H9 (cell line): Measurements from ENCODE around the gene F5. TPM values are rescaled to one million over a fixed set of nuclear protein-coding genes. Genes with fewer than 3 reads are reported as not detected.

ENCODE experiments used
- DNase-seq: peaks from one replicate; pipeline ENCODE4 v3.0.0-alpha.2; 2017
- H2AFZ ChIP-seq: one replicate; pipeline ENCODE4 v1.6.1; 2013; ENCODE audit warnings: mild to moderate bottlenecking, low read length, control low read depth, moderate library complexity
- H2AK5ac ChIP-seq: 2 replicates; pipeline ENCODE4 v1.6.1; 2013; ENCODE audit warnings: low read length, control low read depth, mixed read lengths; ENCODE audit not compliant: insufficient read length
- H2BK120ac ChIP-seq: one replicate; pipeline ENCODE4 v1.6.1; 2013; ENCODE audit warnings: low read depth, mild to moderate bottlenecking, low read length, control low read depth, inconsistent platforms; ENCODE audit not compliant: poor library complexity, severe bottlenecking
- H2BK12ac ChIP-seq: 2 replicates; pipeline ENCODE4 v1.6.1; 2013; ENCODE audit warnings: low read length, control low read depth, mixed read lengths, low read depth; ENCODE audit not compliant: insufficient read length
- H2BK15ac ChIP-seq: 2 replicates; pipeline ENCODE4 v1.6.1; 2013; ENCODE audit warnings: low read depth, low read length, control low read depth
- H2BK20ac ChIP-seq: one replicate; pipeline ENCODE4 v1.6.1; 2013; ENCODE audit warnings: low read depth, mild to moderate bottlenecking, low read length, control low read depth, inconsistent platforms; ENCODE audit not compliant: poor library complexity, severe bottlenecking
- H2BK5ac ChIP-seq: 2 replicates; pipeline ENCODE4 v1.6.1; 2013; ENCODE audit warnings: low read length, control low read depth, mixed read lengths; ENCODE audit not compliant: insufficient read length
- H3K14ac ChIP-seq: 2 replicates; pipeline ENCODE4 v1.6.1; 2013; ENCODE audit warnings: low read length, control low read depth; ENCODE audit not compliant: insufficient read depth
- H3K18ac ChIP-seq: 2 replicates; pipeline ENCODE4 v1.6.1; 2013; ENCODE audit warnings: low read depth, mild to moderate bottlenecking, mixed read lengths, low read length, control low read depth; ENCODE audit not compliant: insufficient read length
- H3K23ac ChIP-seq: 2 replicates; pipeline ENCODE4 v1.6.1; 2013; ENCODE audit warnings: low read length, control low read depth, mixed read lengths, low read depth; ENCODE audit not compliant: insufficient read length
- H3K23me2 ChIP-seq: 2 replicates; pipeline ENCODE4 v1.6.1; 2013; ENCODE audit warnings: low read depth, mild to moderate bottlenecking, mixed read lengths, low read length, control low read depth; ENCODE audit not compliant: insufficient read length, poor library complexity, severe bottlenecking
- H3K27ac ChIP-seq: 2 replicates; pipeline ENCODE4 v1.5.1; 2013; ENCODE audit warnings: low read length, control low read depth, mixed read lengths, low read depth; ENCODE audit not compliant: insufficient read length
- H3K27me3 ChIP-seq: 2 replicates; pipeline ENCODE4 v1.6.1; 2013; ENCODE audit warnings: low read length, control low read depth, inconsistent platforms; ENCODE audit not compliant: insufficient read depth
- H3K4ac ChIP-seq: 2 replicates; pipeline ENCODE4 v1.6.1; 2013; ENCODE audit warnings: low read depth, mild to moderate bottlenecking, control low read depth, inconsistent platforms, low read length, moderate library complexity
- H3K4me1 ChIP-seq: 2 replicates; pipeline ENCODE4 v1.6.1; 2013; ENCODE audit warnings: low read length, control low read depth, inconsistent platforms; ENCODE audit not compliant: insufficient read depth
- H3K4me2 ChIP-seq: 2 replicates; pipeline ENCODE4 v1.6.1; 2013; ENCODE audit warnings: low read length, control low read depth, mixed read lengths; ENCODE audit not compliant: insufficient read length, insufficient read depth
- H3K56ac ChIP-seq: 2 replicates; pipeline ENCODE4 v1.6.1; 2013; ENCODE audit warnings: low read depth, mild to moderate bottlenecking, mixed read lengths, low read length, control low read depth; ENCODE audit not compliant: insufficient read length
- H3K79me1 ChIP-seq: 2 replicates; pipeline ENCODE4 v1.6.1; 2013; ENCODE audit warnings: low read depth, mild to moderate bottlenecking, moderate library complexity, low read length, control low read depth, inconsistent platforms; ENCODE audit not compliant: insufficient read depth, poor library complexity, severe bottlenecking
- H3K79me2 ChIP-seq: 2 replicates; pipeline ENCODE4 v1.6.1; 2013; ENCODE audit warnings: low read length, control low read depth, inconsistent platforms; ENCODE audit not compliant: insufficient read depth
- H3K9ac ChIP-seq: 2 replicates; pipeline ENCODE4 v1.6.1; 2013; ENCODE audit warnings: low read length, control low read depth, mixed read lengths; ENCODE audit not compliant: insufficient read length; ENCODE audit errors: extremely low read depth
- H3K9me3 ChIP-seq: one replicate; pipeline ENCODE4 v1.6.1; 2013; ENCODE audit warnings: low read depth, low read length, inconsistent platforms; ENCODE audit not compliant: control insufficient read depth
- H3T11ph ChIP-seq: one replicate; pipeline ENCODE4 v1.6.1; 2013; ENCODE audit warnings: mild to moderate bottlenecking, low read length, control low read depth, inconsistent platforms
- H4K20me1 ChIP-seq: one replicate; pipeline ENCODE4 v1.6.1; 2013; ENCODE audit not compliant: control insufficient read depth, insufficient read length, insufficient read depth
- H4K5ac ChIP-seq: 2 replicates; pipeline ENCODE4 v1.6.1; 2013; ENCODE audit warnings: low read depth, mild to moderate bottlenecking, mixed read lengths, low read length, control low read depth; ENCODE audit not compliant: insufficient read length
- H4K8ac ChIP-seq: replicated peaks from 2 replicates; pipeline ENCODE4 v1.6.1; 2013; ENCODE audit warnings: low read length, control low read depth, mixed read lengths, low read depth; ENCODE audit not compliant: insufficient read length
- H4K91ac ChIP-seq: 2 replicates; pipeline ENCODE4 v1.6.1; 2013; ENCODE audit warnings: low read depth, mild to moderate bottlenecking, moderate library complexity, mixed read lengths, low read length, control low read depth; ENCODE audit not compliant: insufficient read length
- H3K27ac Mint-ChIP-seq, 3 experiments: 2 replicates in 2 of 3; 3 replicates in 1 of 3; pipeline ENCODE4 v1.8.0; 2020 to 2021; ENCODE audit warnings: mixed read lengths in 3 of 3, mild to moderate bottlenecking in 1 of 3, moderate library complexity in 1 of 3
- H3K27me3 Mint-ChIP-seq: 2 replicates; pipeline ENCODE4 v1.8.0; 2021; ENCODE audit warnings: low read depth, mild to moderate bottlenecking, moderate library complexity, mixed read lengths
- H3K36me3 Mint-ChIP-seq, 3 experiments: 2 replicates in 2 of 3; 3 replicates in 1 of 3; pipeline ENCODE4 v1.8.0; 2020 to 2021; ENCODE audit warnings: low read depth in 3 of 3, mixed read lengths in 3 of 3; ENCODE audit not compliant: insufficient read depth in 1 of 3
- H3K4me1 Mint-ChIP-seq, 2 experiments: 2 replicates each; pipeline ENCODE4 v1.8.0; 2020; ENCODE audit warnings: mixed read lengths in 2 of 2
- H3K4me3 Mint-ChIP-seq, 2 experiments: 2 replicates in 1 of 2; 3 replicates in 1 of 2; pipeline ENCODE4 v1.8.0; 2020 to 2021; ENCODE audit warnings: mild to moderate bottlenecking in 2 of 2, mixed read lengths in 2 of 2, moderate library complexity in 1 of 2
- H3K9me3 Mint-ChIP-seq, 2 experiments: 2 replicates in 1 of 2; 3 replicates in 1 of 2; pipeline ENCODE4 v1.8.0; 2020; ENCODE audit warnings: mild to moderate bottlenecking in 2 of 2, mixed read lengths in 2 of 2, moderate library complexity in 1 of 2
- CTCF ChIP-seq: fragments of 200-600 bp; sonication (generic); conservative IDR thresholded peaks from 3 replicates; pipeline ENCODE4 v1.8.0; 2021; ENCODE audit warnings: antibody characterized with exemption, mild to moderate bottlenecking
- WGBS: extraction: QIAGEN DNeasy Blood & Tissue Kit; methylation state at CpG from one replicate; pipeline ENCODE4 v1.1.7; 2013; ENCODE audit warnings: missing lambda C conversion rate, low lambda C conversion rate, mixed read lengths; ENCODE audit not compliant: insufficient read length; ENCODE audit errors: extremely low coverage; 5-methylcytosine and 5-hydroxymethylcytosine counted together
- total RNA-seq: library from RNA; stranded (reverse); gene quantifications from 2 replicates; pipeline ENCODE4 v1.2.1, GENCODE V29; 2021

Gene F5
- total RNA-seq, 1 experiment from 2014 or later, result 0.04 TPM

DNA sequence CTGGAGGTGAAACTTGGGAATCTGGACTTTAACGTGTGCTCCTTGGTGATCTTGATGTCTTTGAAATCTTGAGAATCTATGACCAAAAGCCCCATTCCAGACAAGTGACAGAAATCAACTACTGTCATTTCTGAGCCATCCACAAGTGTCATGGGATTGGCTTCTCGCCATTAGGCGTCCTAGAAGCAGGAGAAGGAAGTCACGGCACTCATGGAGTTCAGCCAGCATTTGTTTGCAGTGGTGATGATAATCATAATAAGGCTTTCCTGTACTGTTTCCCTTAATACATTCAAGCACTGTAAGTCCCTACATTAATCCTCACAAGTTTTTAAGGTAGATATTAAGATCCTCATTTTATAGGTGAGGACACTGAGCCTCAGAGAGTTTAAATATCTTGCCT lies 11.9 kb downstream of the F5 start:
- H3K27ac Mint-ChIP-seq, result no peak overlapping the region
- Histone ChIP-seq H2AFZ (no peak overlapping the region), H3K79me2 (no peaks in the 10 kb centered on the region), H3K4ac (no peak overlapping the region), H3K4me2 (no peak overlapping the region), H3K56ac (no peak overlapping the region), H4K20me1 (no peaks in the 10 kb centered on the region), H3K9ac (no peak overlapping the region), H2BK12ac (no peak overlapping the region), H3K23me2 (no peaks in the 10 kb centered on the region), H3K27me3 (no peaks in the 10 kb centered on the region), H3K27ac (no peak overlapping the region), H3K23ac (no peak overlapping the region), H2BK5ac (no peak overlapping the region), H4K91ac (no peak overlapping the region), H2BK20ac (no peak overlapping the region), H3K79me1 (no peaks in the 10 kb centered on the region), H3K14ac (no peak overlapping the region), H3K4me1 (no peaks in the 10 kb centered on the region), H2BK15ac (no peak overlapping the region), H4K5ac (no peak overlapping the region), H4K8ac (no peak overlapping the region), H3T11ph (no peak overlapping the region), H2AK5ac (no peak overlapping the region), H3K18ac (no peak overlapping the region), H3K9me3 (no peaks in the 10 kb centered on the region), H2BK120ac (no peak overlapping the region)
- peaks cover 4% of the 10 kb centered on the region for H3K27me3 Mint-ChIP-seq
- H3K9me3 Mint-ChIP-seq, result no peaks in the 10 kb centered on the region
- H3K4me3 Mint-ChIP-seq, result no peak overlapping the region
- H3K36me3 Mint-ChIP-seq, result no peaks in the 10 kb centered on the region
- no peak for TF ChIP-seq CTCF
- no peaks in the 10 kb centered on the region for H3K4me1 Mint-ChIP-seq
- DNase-seq, result no peak
- WGBS, result no CpG with 5 or more reads among the region's 4 CpGs
